Fibroblast of lung (primary cell): ENCODE results near the gene RINL. TPM values are rescaled to one million over a fixed set of nuclear protein-coding genes. Genes with fewer than 3 reads are reported as not detected.

Experiments
- DNase-seq, 2 donors: peaks; one replicate each; pipeline versions ENCODE4 v3.0.0 to v3.0.0-alpha.2; 2010; ENCODE audit warnings: low read depth in 2 of 2
- H2AFZ ChIP-seq: 2 replicates; pipeline ENCODE4 v1.5.1; 2012; ENCODE audit warnings: low read length, control low read depth, inconsistent platforms
- H3K27ac ChIP-seq: 2 replicates; pipeline ENCODE4 v1.5.1; 2011; ENCODE audit warnings: low read length, control low read depth; ENCODE audit not compliant: insufficient read depth
- H3K27me3 ChIP-seq: 2 replicates; pipeline ENCODE4 v1.5.1; 2011; ENCODE audit warnings: mild to moderate bottlenecking, low read length; ENCODE audit not compliant: control insufficient read depth, insufficient read depth
- H3K36me3 ChIP-seq: 2 replicates; pipeline ENCODE4 v1.5.1; 2011; ENCODE audit warnings: low read length; ENCODE audit not compliant: control insufficient read depth, insufficient read depth
- H3K4me1 ChIP-seq: 2 replicates; pipeline ENCODE4 v1.5.1; 2011; ENCODE audit warnings: low read length; ENCODE audit not compliant: control insufficient read depth, insufficient read depth; ENCODE audit errors: extremely low read depth
- H3K4me2 ChIP-seq: 2 replicates; pipeline ENCODE4 v1.5.1; 2011; ENCODE audit warnings: low read length, control low read depth; ENCODE audit not compliant: insufficient read depth; ENCODE audit errors: extremely low read depth
- H3K4me3 ChIP-seq, 4 experiments: fragments of 200-600 bp in 1 of 4; sonication (generic) in 1 of 4; replicated peaks in 1 of 4; 2 replicates each; pipeline ENCODE4 v1.5.1; 2011 to 2016; ENCODE audit warnings: low read length in 4 of 4, low read depth in 3 of 4, mild to moderate bottlenecking in 3 of 4, control low read depth in 2 of 4, inconsistent platforms in 1 of 4, mixed read lengths in 1 of 4; ENCODE audit not compliant: insufficient read depth in 1 of 4; ENCODE audit errors: control extremely low read depth in 1 of 4
- H3K79me2 ChIP-seq: 2 replicates; pipeline ENCODE4 v1.5.1; 2012; ENCODE audit warnings: mild to moderate bottlenecking, low read length, inconsistent platforms; ENCODE audit not compliant: control insufficient read depth, insufficient read depth
- H3K9ac ChIP-seq: 2 replicates; pipeline ENCODE4 v1.5.1; 2011; ENCODE audit warnings: mild to moderate bottlenecking, low read length, control low read depth; ENCODE audit not compliant: insufficient read depth
- H3K9me3 ChIP-seq: 2 replicates; pipeline ENCODE4 v1.5.1; 2012; ENCODE audit warnings: low read depth, low read length; ENCODE audit not compliant: control insufficient read depth, insufficient read depth
- H4K20me1 ChIP-seq: 2 replicates; pipeline ENCODE4 v1.5.1; 2011; ENCODE audit warnings: low read length; ENCODE audit not compliant: control insufficient read depth, insufficient read depth; ENCODE audit errors: extremely low read depth
- EZH2 ChIP-seq: IDR thresholded peaks from 2 replicates; pipeline ENCODE4 v1.5.1; 2012; ENCODE audit warnings: low read length, control low read depth, mild to moderate bottlenecking; ENCODE audit errors: missing control alignments
- polyA plus RNA-seq, 2 donors: library from polyadenylated mRNA; depleted of rRNA in 1 of 2; stranded (reverse) in 1 of 2; unstranded in 1 of 2; fragments of >200 nt; gene quantifications; 2 replicates each; pipeline ENCODE4 v1.2.1, GENCODE V29; 2011 to 2012; ENCODE audit warnings: missing spikeins in 1 of 2
- total RNA-seq: library from RNA; depleted of rRNA; stranded (reverse); fragments of >200 nt; gene quantifications from 2 replicates; pipeline ENCODE4 v1.2.1, GENCODE V29; 2014
- TF ChIP-seq, protein P1 (sequence below), 2 donors: IDR thresholded peaks in 1 of 2; conservative IDR thresholded peaks in 1 of 2; 1 replicate in 1 of 2; 2 replicates in 1 of 2; pipeline ENCODE4 v1.5.1; 2011 to 2012; ENCODE audit warnings: low read length in 2 of 2, control low read depth in 1 of 2, inconsistent platforms in 1 of 2, low read depth in 1 of 2, mild to moderate bottlenecking in 1 of 2

RINL gene
- total and polyA plus RNA-seq, 2 donors (not counting 1 experiment from before 2014, with no cell fraction given) = 0.59 to 3.5 TPM

DNA sequence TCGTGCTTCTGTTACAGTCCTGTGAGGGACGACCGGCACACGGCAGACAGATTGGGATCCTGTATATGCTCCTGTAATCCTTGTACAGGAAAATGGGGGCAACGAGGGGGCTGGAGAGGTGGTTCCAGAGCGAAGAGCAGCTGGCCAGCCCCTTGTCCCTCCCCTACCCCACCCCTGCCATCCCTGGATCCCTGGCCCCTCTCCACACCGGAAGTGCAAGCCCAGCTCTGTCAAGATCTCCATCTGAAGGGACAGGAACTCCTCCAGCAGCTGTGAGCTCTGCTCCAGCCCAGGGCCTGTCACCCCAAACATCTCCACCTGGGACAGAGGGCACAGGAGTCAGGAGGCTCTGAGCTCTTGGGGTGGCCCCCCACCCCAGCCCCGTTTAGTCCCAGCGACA is 39.4 kb upstream of the RINL start:
- Histone ChIP-seq H3K9ac (no peak overlapping the region), H3K27ac (no peak overlapping the region), H4K20me1 (no peaks in the 10 kb centered on the region), H3K4me1 (no peaks in the 10 kb centered on the region), H3K27me3 (no peaks in the 10 kb centered on the region), H2AFZ (no peak overlapping the region), H3K79me2 (no peaks in the 10 kb centered on the region), H3K36me3 (peaks cover 2% of the 10 kb centered on the region), H3K9me3 (no peaks in the 10 kb centered on the region), H3K4me2 (no peak overlapping the region), H3K4me3 (no peak overlapping the region)
- TF ChIP-seq, protein P1, sequence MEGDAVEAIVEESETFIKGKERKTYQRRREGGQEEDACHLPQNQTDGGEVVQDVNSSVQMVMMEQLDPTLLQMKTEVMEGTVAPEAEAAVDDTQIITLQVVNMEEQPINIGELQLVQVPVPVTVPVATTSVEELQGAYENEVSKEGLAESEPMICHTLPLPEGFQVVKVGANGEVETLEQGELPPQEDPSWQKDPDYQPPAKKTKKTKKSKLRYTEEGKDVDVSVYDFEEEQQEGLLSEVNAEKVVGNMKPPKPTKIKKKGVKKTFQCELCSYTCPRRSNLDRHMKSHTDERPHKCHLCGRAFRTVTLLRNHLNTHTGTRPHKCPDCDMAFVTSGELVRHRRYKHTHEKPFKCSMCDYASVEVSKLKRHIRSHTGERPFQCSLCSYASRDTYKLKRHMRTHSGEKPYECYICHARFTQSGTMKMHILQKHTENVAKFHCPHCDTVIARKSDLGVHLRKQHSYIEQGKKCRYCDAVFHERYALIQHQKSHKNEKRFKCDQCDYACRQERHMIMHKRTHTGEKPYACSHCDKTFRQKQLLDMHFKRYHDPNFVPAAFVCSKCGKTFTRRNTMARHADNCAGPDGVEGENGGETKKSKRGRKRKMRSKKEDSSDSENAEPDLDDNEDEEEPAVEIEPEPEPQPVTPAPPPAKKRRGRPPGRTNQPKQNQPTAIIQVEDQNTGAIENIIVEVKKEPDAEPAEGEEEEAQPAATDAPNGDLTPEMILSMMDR (conservative IDR thresholded peaks at IDR 0.05 in 1 of 2, IDR thresholded peaks at IDR 0.05 in 1 of 2; ENCODE audit: low read depth in 1 of 2, low read length in 2 of 2) = no peak
- no peak for TF ChIP-seq EZH2
- no peak for DNase-seq

DNA sequence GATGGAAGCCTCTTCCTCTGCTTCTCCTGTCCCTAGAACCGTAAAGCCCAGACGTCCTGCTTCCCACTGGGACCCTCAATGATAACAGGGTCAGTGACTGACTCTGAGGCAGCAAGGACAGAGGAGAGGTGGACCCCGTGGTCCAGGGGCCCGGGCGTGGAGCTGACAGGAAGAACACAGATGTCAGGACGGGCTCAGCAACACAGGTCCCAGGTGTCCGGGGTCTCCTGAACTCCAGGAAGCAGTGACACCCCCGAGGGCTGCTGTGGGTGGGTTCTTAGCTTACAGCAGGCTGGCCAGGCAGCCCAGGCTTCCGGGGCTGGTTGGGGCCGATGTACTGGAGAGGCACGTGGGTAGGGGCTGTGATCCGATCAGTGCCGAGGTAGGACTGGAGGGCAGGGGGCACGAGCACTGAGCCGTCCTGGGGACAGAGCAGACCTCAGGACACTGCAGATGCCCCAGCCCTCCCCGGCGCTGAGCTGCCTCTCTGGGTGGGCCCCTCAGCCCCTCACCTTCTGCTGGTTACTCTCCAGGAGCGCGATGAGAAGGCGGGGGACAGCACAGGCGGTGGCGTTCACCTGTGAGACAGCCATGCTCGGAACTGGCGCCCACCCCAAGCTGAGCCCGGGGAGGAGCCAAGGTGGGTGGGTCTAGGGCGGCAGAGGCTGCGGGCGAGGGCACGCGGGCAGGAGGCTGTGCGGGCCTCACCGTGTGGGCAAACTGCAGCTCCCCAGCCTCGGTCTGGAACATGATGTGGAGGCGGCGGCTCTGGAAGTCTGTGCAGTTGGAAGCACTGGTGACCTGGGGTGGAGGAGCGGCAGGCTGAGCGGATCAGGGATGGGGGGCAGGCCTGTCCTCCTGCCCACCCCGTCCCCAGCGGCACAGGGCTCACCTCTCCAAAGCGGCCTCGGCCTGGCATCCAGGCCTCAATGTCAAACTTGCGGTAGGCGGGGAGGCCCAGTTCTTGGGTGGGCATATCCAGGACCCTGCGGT is 37.5 kb upstream of the RINL start:
- H2AFZ ChIP-seq = no peak overlapping the region

DNA sequence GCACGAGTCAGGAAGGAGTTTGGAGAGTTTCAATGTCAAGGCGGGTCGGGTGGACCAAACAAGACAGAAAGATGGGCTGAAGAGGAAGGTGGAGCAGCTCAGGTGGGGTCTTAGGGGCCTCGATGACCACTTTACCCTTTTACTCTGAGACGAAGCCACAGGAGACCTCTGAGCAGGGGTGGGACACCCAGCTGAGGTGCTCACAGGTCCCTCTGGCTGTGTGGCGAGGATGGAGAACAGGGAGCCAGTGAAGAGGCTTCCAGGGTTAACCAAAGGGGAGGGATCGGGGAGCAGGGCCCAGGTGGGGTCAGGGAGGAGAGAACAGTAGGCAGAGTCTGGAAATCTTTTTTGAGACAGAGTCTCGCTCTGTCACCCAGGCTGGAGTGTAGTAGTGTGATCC is 35.9 kb upstream of the RINL start:
- H3K9me3 ChIP-seq = no peaks in the 10 kb centered on the region
- H3K4me2 ChIP-seq = no peak overlapping the region

More for the DNA sequence above, 37.5 kb upstream of the RINL start:
- Histone ChIP-seq H4K20me1 (no peaks in the 10 kb centered on the region), H3K36me3 (no peaks in the 10 kb centered on the region), H3K4me1 (no peaks in the 10 kb centered on the region), H3K9me3 (no peaks in the 10 kb centered on the region), H3K4me3 (no peak overlapping the region), H3K4me2 (no peak overlapping the region), H3K79me2 (no peaks in the 10 kb centered on the region), H3K27me3 (peaks cover 3% of the 10 kb centered on the region), H3K27ac (no peak overlapping the region), H3K9ac (no peak overlapping the region)
- DNase-seq = no peak
- TF ChIP-seq, protein P1 (conservative IDR thresholded peaks at IDR 0.05 in 1 of 2, IDR thresholded peaks at IDR 0.05 in 1 of 2; ENCODE audit: low read depth in 1 of 2, low read length in 2 of 2) = no peak
- TF ChIP-seq EZH2 = no peak

More for the DNA sequence above, 35.9 kb upstream of the RINL start:
- no peak for DNase-seq
- no peaks in the 10 kb centered on the region for H3K79me2 ChIP-seq
- H3K27me3 ChIP-seq = peaks cover 3% of the 10 kb centered on the region
- H4K20me1 ChIP-seq = no peaks in the 10 kb centered on the region
- H2AFZ ChIP-seq = no peak overlapping the region
- H3K27ac ChIP-seq = no peak overlapping the region
- H3K36me3 ChIP-seq = no peaks in the 10 kb centered on the region
- no peak for TF ChIP-seq EZH2
- TF ChIP-seq, protein P1 (conservative IDR thresholded peaks at IDR 0.05 in 1 of 2, IDR thresholded peaks at IDR 0.05 in 1 of 2; ENCODE audit: low read depth in 1 of 2, low read length in 2 of 2) = no peak
- no peak overlapping the region for H3K4me3 ChIP-seq
- H3K9ac ChIP-seq = no peak overlapping the region
- H3K4me1 ChIP-seq = no peaks in the 10 kb centered on the region
